Measurements from ENCODE around the gene FAM163A.
"Not testable (repeated sequence)": the region's sequence is repeated elsewhere in the genome, so short reads cannot be mapped to it uniquely, and the experiment has no call there.

Gene FAM163A

GRCh38 chr1:179742717-179743678 lies at the start of gene FAM163A:
FAM163A (plus strand) TSS chr1:179743291; CDS start chr1:179813098, 69,807 bp downstream.
- DNase-seq (ENCODE audit: low read depth in 1 of 2, low spot score in 1 of 2) = no peak

- not testable (repeated sequence) for DNase-seq (ENCODE audit: low read depth in 1 of 2, low spot score in 1 of 2)
These were observed 48.6 kb upstream of the FAM163A start for GRCh38 chr1:179694530-179694929.

- no peak for DNase-seq (ENCODE audit: low read depth in 1 of 2, low spot score in 1 of 2)
These were observed 40.0 kb upstream of the FAM163A start for GRCh38 chr1:179702946-179703539.

GRCh38 chr1:179706339-179706941 lies 36.7 kb upstream of the FAM163A start:
- DNase-seq (ENCODE audit: low read depth in 1 of 2, low spot score in 1 of 2) = peak in 1 of 2 donors; percentile 13

GRCh38 chr1:179707406-179707805 lies 35.7 kb upstream of the FAM163A start:
- DNase-seq (ENCODE audit: low read depth in 1 of 2, low spot score in 1 of 2) = no peak

GRCh38 chr1:179708434-179709195 lies 34.5 kb upstream of the FAM163A start:
- no peak for DNase-seq (ENCODE audit: low read depth in 1 of 2, low spot score in 1 of 2)

- DNase-seq (ENCODE audit: low read depth in 1 of 2, low spot score in 1 of 2) = no peak
These were observed 33.2 kb upstream of the FAM163A start for GRCh38 chr1:179709841-179710329.

GRCh38 chr1:179714159-179714558 lies 28.9 kb upstream of the FAM163A start:
- DNase-seq (ENCODE audit: low read depth in 1 of 2, low spot score in 1 of 2) = no peak

- DNase-seq (ENCODE audit: low read depth in 1 of 2, low spot score in 1 of 2) = no peak
These were observed 28.5 kb upstream of the FAM163A start for GRCh38 chr1:179714623-179715022.

- DNase-seq (ENCODE audit: low read depth in 1 of 2, low spot score in 1 of 2) = no peak
These were observed 23.8 kb upstream of the FAM163A start for GRCh38 chr1:179719272-179719671.

- no peak for DNase-seq (ENCODE audit: low read depth in 1 of 2, low spot score in 1 of 2)
These were observed 14.8 kb upstream of the FAM163A start for GRCh38 chr1:179728271-179728670.

- DNase-seq (ENCODE audit: low read depth in 1 of 2, low spot score in 1 of 2) = no peak
These were observed 13.2 kb upstream of the FAM163A start for GRCh38 chr1:179729881-179730280.

GRCh38 chr1:179731643-179732042 lies 11.4 kb upstream of the FAM163A start:
- DNase-seq (ENCODE audit: low read depth in 1 of 2, low spot score in 1 of 2) = no peak

- DNase-seq (ENCODE audit: low read depth in 1 of 2, low spot score in 1 of 2) = no peak
These were observed 800 bp upstream of the FAM163A start for GRCh38 chr1:179742291-179742690.

- no peak for DNase-seq (ENCODE audit: low read depth in 1 of 2, low spot score in 1 of 2)
These were observed 749 bp downstream of the FAM163A start for GRCh38 chr1:179743679-179744400.

GRCh38 chr1:179744401-179745130 lies 1.5 kb downstream of the FAM163A start:
- no peak for DNase-seq (ENCODE audit: low read depth in 1 of 2, low spot score in 1 of 2)

GRCh38 chr1:179745131-179745611 lies 2.1 kb downstream of the FAM163A start:
- no peak for DNase-seq (ENCODE audit: low read depth in 1 of 2, low spot score in 1 of 2)

GRCh38 chr1:179745743-179746142 lies 2.7 kb downstream of the FAM163A start:
- no peak for DNase-seq (ENCODE audit: low read depth in 1 of 2, low spot score in 1 of 2)

GRCh38 chr1:179747611-179748010 lies 4.5 kb downstream of the FAM163A start:
- no peak for DNase-seq (ENCODE audit: low read depth in 1 of 2, low spot score in 1 of 2)
